AG09319 (cell line): ENCODE results near the gene MTFP1.
A peak's percentile ranks its signal among the peaks of the same experiment; 100 is the strongest.

ENCODE experiments used
- DNase-seq: peaks from one replicate; pipeline ENCODE4 v3.0.0-alpha.2; 2010; ENCODE audit warnings: low read depth; ENCODE audit errors: extremely low read depth
- CTCF ChIP-seq: IDR thresholded peaks from 2 replicates; pipeline ENCODE4 v1.5.1; 2011; ENCODE audit warnings: low read depth, mild to moderate bottlenecking, inconsistent platforms, low read length, moderate library complexity

Gene MTFP1

GRCh38 chr22:30436196-30436595 lies 10.6 kb downstream of the MTFP1 start:
- no peak for TF ChIP-seq CTCF
- DNase-seq: no peak

DNA sequence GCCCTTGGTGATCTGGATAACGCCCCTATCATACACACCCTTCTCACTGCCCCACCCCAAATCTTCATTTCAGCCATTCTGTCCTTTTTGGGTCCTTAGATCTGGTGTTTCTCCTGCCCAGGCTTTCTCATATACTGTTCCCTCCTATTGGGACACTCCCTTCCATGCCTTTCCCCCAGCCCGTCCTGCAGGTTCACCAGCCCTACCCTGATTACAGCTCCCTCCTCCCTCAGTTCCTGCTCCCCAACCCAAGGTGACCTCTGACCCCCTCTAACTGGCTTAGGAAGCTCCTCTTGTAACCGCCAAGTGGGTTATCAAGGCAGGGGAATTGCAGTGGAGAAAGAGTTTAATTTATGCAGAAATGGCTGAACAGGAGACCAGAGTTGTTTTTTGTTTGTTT lies 13.0 kb downstream of the MTFP1 start:
- TF ChIP-seq CTCF: no peak
- DNase-seq: no peak

DNA sequence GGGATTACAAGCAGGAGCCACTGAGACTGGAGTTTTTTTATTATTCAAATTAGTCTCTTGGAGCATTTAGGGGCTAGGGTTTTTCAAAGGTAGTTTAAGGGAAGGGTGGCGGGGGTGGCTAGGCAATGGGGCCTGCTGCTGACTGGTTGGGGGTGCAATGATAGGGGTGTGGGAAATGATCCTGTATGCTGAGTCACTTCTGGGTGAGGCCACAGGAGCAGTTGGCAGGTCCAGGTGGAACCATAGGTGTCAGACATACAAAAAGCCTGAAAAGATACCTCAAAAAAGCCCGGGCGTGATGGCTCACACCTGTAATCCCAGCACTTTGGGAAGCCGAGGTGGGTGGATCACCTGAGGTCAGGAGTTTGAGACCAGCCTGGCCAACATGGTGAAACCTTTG lies 13.7 kb downstream of the MTFP1 start:
- DNase-seq: no peak
- no peak for TF ChIP-seq CTCF

DNA sequence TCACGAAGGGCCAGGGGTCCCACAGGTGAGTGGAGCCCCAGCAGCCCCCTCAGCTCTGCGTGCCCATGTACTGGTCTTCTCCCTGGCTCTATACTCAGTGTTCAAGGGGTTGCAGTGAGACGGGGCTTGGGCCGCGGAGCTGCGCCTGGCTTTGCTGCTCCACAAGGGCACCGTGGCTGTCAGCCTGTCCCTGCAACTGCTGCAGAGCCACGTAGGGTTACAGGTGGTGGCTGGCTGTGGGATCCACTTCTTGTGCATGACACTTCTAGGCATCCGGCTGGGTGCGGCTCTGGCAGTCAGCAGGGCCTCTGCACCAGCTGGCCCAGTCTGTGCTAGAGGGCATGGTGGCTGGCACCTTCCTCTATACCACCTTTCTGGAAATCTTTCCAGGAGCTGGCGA lies 14.3 kb downstream of the MTFP1 start:
- DNase-seq: no peak
- no peak for TF ChIP-seq CTCF

GRCh38 chr22:30441088-30441487 lies 15.5 kb downstream of the MTFP1 start:
- DNase-seq: no peak

DNA sequence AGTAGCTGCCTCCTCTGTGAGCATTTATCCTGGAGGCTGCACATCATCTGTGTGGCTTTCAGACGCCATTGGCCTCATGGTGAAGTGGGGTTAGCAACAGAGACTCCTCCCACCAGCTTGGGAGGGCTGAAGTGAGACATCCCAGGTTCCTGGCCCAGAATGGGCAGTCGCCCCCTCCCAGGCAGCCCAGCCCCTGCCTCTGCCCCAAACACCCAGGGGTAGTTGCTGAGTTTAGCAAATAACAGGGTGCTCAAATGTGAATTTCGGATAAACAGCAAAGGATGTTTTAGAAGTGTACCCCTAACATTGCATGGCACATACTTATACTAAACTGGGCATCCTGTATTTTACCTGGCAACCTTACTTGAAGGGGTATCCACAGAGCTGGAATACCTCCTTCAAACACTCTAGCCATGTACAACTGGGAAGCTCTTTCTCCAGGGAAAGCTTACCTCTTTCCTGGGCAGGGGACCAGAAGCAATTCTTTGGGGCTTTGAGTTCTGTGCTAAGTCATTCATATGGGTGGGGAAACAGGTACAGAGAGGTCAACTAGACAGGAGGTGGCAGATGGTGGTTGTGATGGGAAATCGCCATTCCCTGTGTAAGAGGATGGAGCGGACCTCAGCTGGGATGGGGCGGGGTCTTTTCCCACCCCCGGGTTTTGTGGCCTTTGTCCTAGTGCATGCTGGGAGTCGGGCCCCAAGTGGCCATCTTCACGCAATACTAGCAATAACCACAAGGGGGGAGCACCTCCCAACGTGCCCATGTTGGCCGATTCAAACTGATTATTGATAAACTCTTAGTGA lies 19.3 kb downstream of the MTFP1 start:
- DNase-seq: no peak
- TF ChIP-seq CTCF: peak; percentile 60

More at GRCh38 chr22:30441088-30441487, 15.5 kb downstream of the MTFP1 start:
- TF ChIP-seq CTCF: no peak

GRCh38 chr22:30445438-30446145 lies 20.0 kb downstream of the MTFP1 start:
- no peak for TF ChIP-seq CTCF
- no peak for DNase-seq
